GM18526 (cell line): ENCODE measurements around the gene CLEC11A.

ENCODE experiments used
- POLR2A ChIP-seq: IDR thresholded peaks from 3 replicates; pipeline ENCODE4 v1.6.1; 2011; ENCODE audit not compliant: insufficient read length; ENCODE audit errors: extremely low read depth

Gene CLEC11A

DNA sequence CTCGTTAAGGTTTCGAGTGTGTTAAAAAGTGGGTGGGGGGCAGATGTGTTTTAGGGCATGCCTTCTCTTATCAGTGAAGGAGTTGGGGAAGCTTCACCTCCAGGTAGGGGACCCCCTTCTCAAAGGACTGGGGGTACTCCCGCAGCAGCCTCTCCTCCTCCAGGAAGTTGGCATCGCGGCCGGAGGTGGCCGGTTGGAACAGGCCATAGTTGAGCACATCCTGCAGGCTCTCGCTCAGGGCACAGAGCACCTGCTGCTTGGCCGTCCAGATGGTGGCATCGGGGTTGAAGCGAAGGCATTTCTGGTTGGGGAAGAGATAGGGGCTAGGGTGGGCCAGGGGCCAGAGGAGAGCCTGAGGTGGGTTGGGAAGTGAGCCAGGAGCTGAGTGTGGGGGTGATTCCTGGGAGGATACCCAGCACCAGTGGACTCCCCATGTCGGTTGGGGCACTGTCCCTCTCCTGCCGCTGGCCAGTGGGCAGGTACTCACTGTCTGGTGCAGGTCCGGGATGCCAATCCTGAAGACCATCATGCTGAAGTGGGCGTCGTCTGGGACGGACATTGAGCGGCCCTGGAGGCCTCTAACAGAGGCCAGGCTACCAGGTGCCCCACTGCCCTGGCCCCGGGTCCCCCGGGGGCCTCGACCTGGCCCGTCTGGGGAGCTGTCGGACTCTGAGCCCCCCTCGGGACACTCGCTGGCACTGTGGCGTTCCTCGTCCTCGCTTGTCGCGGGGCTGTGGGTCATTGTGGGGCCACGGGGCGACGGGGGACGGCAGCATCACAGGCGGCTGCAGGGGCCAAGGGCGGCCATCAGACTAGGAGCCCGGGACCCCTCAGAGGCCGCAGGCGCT, 6.8 kb upstream of the CLEC11A start:
- no peak for TF ChIP-seq POLR2A

DNA sequence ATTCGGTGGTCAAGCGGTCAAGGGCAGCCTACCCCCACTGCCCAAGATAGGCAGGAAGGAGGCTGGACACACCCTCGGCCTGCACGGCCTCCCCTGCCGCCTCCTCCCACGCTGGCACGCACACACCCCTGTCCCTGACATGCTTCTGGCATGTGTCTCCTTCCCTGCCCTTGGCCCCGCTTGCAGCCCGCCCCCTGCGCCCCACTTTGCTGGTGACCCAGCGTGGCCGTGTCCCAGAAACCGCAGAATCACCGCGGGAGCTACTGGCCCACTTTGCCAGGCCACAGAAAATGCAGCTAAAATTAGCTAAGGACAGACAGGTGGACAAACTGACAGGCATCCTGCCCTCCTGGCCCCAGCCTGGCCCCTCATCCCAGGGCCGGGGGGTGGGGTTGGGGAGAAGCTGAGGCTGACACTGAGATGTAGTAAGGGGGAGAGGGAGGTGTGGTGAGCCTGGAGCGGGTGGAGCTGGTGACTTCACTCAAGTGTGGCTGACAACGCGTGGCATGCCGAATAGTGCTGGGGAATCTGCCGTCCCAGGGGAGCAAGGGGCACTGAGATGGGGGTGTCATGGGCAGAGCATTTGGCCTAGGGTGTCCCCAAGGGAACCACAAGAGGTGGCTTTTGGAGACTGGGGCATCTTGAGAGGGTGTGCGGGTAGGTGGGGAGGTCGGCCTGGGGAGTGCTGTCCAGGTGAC, 6.0 kb upstream of the CLEC11A start:
- no peak for TF ChIP-seq POLR2A

DNA sequence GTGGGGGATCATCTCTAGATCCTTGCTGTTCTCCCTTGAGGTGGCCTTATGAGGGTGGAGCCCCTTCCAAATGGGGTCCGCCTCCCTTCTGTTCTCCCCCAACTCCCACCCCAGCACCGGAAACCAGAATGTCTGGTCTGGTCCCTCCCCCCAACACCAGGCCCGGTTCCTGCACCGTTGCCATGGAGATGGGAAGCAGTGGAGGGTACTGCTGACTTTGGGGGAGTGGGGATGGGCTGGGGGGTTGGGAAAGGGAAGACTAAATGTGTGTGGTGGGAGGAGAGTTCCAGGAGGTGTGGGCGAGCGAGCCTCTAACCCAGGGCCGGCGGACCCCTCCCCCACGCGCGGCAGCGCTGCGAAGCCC, 5.3 kb upstream of the CLEC11A start:
- TF ChIP-seq POLR2A: no peak

DNA sequence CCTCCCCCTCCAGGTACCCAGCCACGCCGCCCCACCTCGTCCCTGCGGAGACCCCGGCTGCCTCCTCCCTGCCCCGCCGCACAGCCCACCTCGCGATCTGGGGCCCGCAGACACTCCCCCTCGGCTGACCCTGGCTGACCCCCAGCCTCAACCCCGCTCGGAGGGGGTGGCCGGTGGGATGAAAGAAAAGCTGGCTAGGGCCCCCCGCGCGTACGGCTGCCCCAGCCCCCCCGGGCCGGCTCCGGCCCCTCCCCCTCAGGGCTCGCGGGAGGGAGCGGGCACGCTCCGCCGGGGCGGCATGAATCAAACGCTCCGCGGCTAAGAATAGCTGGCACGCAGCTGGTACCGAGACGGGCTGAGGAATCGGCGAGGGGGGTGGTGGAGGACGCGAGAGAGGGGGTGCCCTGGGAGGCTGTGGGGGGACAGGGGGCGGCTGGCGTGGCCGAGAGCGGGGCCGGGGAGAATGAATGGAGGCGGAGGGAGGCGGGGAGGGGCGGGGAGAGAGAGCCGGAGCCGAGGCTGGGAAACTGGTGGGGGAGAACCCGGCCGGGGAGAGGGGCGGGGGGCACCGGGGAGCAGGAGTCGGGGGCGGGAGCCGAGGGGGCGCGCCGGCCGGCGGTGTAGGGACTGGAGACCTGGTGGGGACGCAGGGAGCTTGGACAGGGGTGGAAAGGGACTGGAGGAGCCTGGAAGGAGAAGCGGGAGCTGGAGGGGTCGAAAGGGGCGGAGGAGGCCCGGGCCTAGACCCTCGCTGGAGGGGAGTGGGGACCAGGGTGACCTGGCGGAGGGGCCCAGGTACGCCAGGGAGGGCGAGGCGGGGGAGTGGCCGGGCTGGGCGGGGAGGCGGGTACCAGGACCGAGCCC, 4.7 kb upstream of the CLEC11A start:
- no peak for TF ChIP-seq POLR2A

DNA sequence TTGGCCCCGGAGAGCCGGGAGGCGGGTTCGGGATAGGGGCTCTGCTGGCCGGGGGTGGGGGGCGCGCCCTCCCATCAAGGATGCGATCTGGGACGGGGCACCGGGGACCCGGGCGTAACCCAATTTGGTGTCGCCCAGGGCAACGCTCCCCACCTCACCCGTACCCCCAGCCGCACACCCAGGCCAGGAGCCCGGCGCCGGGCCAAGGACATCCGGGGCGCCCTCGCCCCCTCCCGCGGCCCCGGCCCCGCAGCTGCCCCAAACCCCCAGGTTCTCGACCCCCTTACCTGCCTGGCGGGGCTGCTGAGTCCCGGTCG, 4.1 kb upstream of the CLEC11A start:
- no peak for TF ChIP-seq POLR2A

DNA sequence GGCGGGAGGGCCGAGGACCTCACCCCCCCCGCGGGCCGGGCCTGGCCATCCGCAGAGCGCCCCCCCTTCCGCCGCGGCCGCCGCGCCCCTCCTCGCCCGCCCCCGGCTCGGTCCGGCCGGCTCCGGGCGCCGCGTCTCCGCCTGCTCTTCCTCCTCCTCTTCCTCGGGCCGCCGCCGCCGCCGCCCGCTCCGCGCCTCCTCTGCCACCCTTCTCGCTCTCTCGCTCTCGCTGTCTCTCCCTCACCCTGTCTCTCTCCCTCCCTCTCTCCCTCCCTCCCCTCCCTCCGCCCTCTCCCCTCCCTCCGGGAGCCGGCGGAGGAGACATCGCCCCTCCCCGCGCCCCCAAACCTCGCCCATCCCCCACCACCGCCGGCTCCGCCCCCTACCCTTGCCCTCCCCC, 3.6 kb upstream of the CLEC11A start, which contains the start of gene SHANK1:
TSS of gene SHANK1 (minus strand) at position 237 of the 400 bp plus-strand sequence. CDS start 2,883 bp downstream, outside the sequence.
- no peak for TF ChIP-seq POLR2A

DNA sequence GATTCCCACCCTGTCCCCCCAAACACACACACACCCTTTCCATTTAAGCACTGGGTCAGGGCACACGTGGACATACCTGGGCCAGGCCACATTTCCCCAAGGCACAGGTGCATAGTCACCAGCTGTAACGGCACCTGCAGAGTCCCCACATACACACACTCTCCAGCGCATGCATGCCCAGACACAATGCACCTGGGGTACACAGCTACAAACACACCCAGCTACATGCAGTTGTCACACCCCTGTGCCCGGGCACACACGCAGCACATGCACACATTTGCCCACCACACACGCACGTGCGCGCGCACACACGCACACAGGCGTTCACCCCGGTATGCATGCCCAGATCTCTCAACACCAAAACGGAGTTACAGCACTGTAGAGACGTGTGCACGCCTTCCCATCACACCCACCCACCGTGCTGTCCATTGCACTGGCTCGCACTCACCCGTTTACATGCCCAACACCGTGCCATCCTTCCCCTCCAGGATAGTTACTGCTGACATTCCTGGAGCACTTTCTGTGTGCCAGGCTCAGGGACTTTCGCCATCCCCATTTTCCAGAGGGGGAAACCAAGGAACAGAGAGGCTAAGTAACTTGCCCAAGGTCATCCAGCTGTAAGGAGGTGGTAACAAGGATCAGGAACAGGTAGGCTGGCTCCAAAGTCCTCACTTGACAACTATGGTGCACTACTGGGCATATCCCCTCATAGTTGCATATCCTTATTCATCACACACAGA, 2.8 kb upstream of the CLEC11A start:
- TF ChIP-seq POLR2A: no peak

DNA sequence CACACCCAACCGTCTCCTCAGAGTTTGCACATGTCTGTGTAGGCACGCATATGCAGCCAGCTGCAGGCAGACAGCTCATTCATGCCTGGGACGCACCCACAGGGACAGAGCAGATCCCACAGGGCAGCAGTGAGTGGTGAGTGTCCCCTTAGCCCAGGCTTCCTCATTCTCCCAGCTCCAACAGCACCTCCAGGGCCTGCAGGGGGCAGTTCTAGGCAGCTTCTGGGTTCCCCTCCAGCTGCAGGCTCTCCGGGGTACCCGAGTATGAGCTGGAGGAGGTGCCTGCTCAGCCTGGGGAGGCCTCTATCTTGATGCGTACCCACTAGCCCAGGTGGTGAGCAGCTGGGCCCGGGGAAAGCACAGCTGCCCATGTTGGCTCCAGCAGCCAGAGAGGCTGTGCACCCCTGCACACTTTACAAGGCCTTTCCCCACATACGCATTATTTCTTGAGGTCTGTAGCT, 2.2 kb upstream of the CLEC11A start:
- no peak for TF ChIP-seq POLR2A

DNA sequence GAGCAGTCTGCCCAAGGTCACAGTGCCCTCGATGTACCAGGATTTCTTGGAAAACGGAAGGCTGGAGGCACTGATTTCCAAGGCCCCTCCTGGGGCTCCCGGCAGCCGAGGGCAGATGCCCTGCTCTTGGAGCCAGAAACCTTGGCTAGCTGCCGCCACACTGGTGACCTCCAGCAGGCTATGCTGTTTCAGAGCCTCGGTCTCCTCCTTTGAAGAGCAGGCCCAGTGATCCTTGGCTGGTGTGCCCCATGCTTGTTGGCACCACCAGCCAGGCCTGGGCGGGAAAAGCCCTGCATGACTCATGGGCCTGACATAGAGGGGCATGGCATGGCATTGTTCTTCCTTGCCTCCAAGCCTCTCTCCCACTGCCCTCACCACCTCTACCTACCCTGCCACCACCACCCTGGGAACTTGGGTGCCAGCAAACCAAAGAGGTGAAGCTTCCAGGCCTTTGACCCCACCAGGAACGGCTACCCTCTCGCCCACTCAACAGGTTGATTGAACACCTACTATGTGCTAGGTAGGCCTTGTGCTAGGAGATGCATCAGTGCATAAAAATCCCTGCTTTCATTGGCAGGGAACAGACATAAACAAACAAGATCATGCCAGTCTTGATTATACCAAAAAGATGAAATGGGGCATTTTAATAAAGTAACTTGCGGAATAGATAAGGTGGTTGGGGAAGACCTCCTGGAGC, 1.6 kb upstream of the CLEC11A start:
- TF ChIP-seq POLR2A: no peak

DNA sequence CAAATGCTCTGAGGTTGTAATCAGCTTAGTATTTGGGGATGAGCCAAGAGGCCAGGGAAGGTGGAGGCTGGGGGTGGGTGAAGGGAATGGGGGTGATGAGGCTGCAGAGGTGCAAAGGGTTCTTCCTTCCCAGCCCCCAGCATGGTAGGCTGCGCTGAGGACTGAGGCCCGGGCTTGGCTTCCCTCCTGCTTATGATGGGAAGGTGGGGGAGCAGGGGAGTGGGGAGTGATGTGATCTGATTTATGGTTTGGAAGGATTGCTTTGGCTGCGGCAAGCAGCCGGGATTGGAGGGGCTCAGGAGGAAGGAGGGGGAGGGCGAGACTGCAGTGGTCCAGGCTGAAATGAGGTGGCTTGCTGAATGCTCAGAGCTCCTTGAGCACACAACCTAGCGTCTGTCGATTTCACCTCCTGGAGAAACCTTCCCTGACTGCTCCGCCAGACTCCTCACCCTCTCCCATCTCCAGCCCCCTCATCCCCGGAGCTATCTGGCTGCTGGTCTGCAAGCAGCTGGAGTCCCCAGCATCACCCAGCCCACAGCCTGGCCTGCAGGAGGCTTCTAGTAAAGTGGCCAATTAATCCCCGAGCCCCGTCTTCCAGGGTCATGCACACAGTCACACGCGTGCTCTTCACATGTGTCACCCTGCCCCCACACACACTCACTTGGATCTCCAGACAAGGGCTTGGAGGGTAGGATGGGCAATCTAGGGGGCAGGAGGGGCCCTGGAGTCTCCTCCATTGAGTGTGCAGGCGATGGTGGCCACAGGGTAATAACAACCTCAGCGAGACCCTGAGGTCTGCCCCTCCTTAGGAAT, 757 bp upstream of the CLEC11A start:
- no peak for TF ChIP-seq POLR2A

DNA sequence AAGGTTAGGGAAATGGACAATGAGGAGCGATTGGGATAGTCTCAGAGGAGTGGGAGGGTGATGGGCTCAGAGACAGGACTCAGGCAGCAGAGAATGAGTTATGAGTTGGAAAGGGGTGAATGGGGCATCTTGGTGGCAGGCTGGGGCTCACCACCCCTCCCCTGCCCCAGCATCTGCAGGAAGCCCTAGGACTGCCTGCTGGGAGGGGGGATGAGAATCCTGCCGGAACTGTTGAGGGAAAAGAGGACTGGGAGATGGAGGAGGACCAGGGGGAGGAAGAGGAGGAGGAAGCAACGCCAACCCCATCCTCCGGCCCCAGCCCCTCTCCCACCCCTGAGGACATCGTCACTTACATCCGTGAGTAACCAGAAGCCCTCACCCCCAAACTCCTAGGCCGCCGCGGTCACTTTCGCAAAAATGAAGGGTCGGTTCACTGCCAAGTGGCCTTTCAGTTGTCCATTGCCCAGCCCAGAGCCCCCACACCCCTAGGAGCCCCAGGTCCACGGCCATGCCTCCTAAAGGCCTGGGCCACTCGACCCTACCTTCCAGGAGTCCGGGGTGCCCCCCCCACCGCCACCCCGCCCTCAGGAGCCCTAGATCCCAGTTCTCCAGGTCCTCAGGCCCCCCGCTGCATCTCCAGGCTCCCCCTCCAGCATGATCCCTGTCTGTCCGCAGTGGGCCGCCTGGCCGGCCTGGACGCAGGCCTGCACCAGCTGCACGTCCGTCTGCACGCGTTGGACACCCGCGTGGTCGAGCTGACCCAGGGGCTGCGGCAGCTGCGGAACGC, 764 bp downstream of the CLEC11A start:
- no peak for TF ChIP-seq POLR2A

DNA sequence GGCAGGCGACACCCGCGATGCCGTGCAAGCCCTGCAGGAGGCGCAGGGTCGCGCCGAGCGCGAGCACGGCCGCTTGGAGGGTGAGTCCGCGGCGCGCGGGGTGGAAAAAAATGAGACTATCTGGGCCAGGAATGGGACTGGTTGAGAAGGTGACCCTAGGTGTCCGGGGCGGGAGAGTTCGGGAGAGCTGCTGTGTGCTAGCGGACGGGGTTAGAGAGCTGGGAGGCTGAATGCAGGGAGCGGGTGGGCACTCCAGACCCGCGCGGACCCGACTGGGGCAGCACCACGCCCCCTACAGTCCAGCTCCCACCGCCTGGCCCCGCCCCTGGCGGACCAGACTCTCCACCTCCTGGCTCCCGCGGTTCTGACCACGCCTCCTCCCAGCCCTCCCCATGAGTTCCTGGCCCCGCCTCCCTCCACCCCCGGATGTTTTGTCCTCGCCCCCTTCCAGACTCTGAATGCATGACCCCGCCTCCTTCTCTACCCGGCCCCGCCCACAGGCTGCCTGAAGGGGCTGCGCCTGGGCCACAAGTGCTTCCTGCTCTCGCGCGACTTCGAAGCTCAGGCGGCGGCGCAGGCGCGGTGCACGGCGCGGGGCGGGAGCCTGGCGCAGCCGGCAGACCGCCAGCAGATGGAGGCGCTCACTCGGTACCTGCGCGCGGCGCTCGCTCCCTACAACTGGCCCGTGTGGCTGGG, 1.5 kb downstream of the CLEC11A start:
- peak; percentile 74 for TF ChIP-seq POLR2A
